VCaP (cell line): ENCODE data around the gene HSPB1.

Experiments
- H3K27ac ChIP-seq: fragments of 450-650 bp; 2 replicates; pipeline ENCODE4 v1.5.1; 2017
- CTCF ChIP-seq: fragments of 450-650 bp; conservative IDR thresholded peaks from 2 replicates; pipeline ENCODE4 v1.5.1; 2017; ENCODE audit warnings: mild to moderate bottlenecking, moderate library complexity

HSPB1 gene

GRCh38 chr7:76292213-76292573, 10.3 kb upstream of the HSPB1 start:
- peak overlapping the region; percentile 81 for H3K27ac ChIP-seq
- TF ChIP-seq CTCF = no peak

GRCh38 chr7:76292911-76293310, 9.6 kb upstream of the HSPB1 start:
- H3K27ac ChIP-seq = peak overlapping the region; percentile 81; the same call in 1 of the 2 replicates

GRCh38 chr7:76293407-76293901, 9.0 kb upstream of the HSPB1 start:
- no peak for TF ChIP-seq CTCF
- peak overlapping the region; percentile 81; the same call in 1 of the 2 replicates for H3K27ac ChIP-seq

GRCh38 chr7:76294344-76295024, 8.0 kb upstream of the HSPB1 start:
- H3K27ac ChIP-seq = peak overlapping the region; percentile 81; the same call in 1 of the 2 replicates
- no peak for TF ChIP-seq CTCF

GRCh38 chr7:76296743-76297740, 5.4 kb upstream of the HSPB1 start:
- no peak overlapping the region for H3K27ac ChIP-seq
- no peak for TF ChIP-seq CTCF

GRCh38 chr7:76300166-76300731, 2.2 kb upstream of the HSPB1 start:
- no peak overlapping the region for H3K27ac ChIP-seq
- TF ChIP-seq CTCF = no peak

- TF ChIP-seq CTCF = no peak
- H3K27ac ChIP-seq = no peak overlapping the region
Measured at GRCh38 chr7:76301000-76301399, 1.5 kb upstream of the HSPB1 start.
